H7 (cell line): ENCODE data around the gene CYBRD1. TPM values are rescaled to one million over a fixed set of nuclear protein-coding genes. Genes with fewer than 3 reads are reported as not detected.

Source experiments
- DNase-seq: peaks from one replicate; pipeline ENCODE4 v3.0.0; 2012
- H3K27me3 ChIP-seq: 2 replicates; pipeline ENCODE4 v1.6.0; 2011; ENCODE audit warnings: mild to moderate bottlenecking, low read length; ENCODE audit not compliant: control insufficient read depth, insufficient read depth
- H3K36me3 ChIP-seq: replicated peaks from 2 replicates; pipeline ENCODE4 v1.5.1; 2011; ENCODE audit warnings: low read length; ENCODE audit not compliant: control insufficient read depth, insufficient read depth
- H3K4me3 ChIP-seq: 2 replicates; pipeline ENCODE4 v1.5.1; 2011; ENCODE audit warnings: low read depth, mild to moderate bottlenecking, control low read depth, low read length, moderate library complexity; ENCODE audit not compliant: insufficient read depth
- total RNA-seq: library from RNA; depleted of rRNA; stranded (reverse); fragments of >200 nt; shearing (Covaris generic); gene quantifications from 2 replicates; pipeline ENCODE4 v1.2.3, GENCODE V29; 2014; rRNA removed

The CYBRD1 gene
- total RNA-seq, 1 experiment from 2014 or later: 2.4 TPM

- DNase-seq: no peak
- H3K4me3 ChIP-seq: no peak overlapping the region
- H3K36me3 ChIP-seq: no peaks in the 10 kb centered on the region
- H3K27me3 ChIP-seq: no peaks in the 10 kb centered on the region
Measured at GRCh38 chr2:171587567-171587966, 65.3 kb downstream of the CYBRD1 start.

GRCh38 chr2:171590116-171590515, 67.8 kb downstream of the CYBRD1 start:
- H3K4me3 ChIP-seq: no peak overlapping the region
- no peaks in the 10 kb centered on the region for H3K36me3 ChIP-seq
- no peaks in the 10 kb centered on the region for H3K27me3 ChIP-seq
- DNase-seq: no peak

DNA sequence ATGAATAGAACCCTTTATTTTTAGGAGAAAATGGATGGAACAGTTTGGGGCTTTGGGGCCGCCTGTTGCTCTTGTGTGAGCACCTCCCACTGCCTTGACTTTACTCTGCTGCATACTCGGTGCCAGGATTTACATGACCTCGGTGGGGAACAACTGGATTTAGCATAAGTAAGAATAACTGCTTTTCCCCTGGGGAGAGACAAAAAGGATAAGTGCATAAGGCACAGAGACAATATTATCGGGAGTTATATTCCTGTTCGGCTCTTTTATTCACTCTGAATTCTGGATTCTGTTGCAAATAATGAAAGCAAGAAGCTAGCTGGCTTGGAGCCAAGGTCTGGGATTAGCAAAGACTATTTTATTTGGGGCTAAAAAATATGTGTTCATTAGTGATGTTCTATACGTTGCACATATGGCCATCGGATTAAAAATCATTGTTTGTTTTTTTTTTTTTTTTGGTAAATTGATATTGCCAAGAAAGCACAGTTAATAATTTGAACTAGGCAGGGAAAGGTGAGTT, 69.8 kb downstream of the CYBRD1 start:
- Histone ChIP-seq H3K27me3 (no peaks in the 10 kb centered on the region), H3K36me3 (no peaks in the 10 kb centered on the region), H3K4me3 (no peak overlapping the region)
- DNase-seq: no peak

DNA sequence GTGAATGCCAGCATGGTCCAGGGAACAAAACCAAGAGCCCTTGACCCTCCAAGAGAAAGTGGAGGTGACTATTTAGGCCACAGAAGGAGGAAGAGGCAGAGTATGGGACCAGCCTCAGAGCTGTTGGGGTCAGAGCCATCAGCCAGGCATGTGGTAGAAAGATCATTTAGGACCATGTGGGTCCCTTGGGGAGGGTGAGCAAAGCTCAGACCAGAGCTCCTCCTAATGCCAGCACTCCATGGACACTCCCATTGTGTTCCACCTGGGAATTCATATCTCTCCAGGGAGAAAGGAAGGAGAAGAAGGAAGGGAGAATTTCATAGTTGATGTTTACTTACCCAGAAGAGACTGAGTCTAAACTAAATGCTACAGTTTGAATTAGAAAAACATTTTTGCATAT, 73.2 kb downstream of the CYBRD1 start:
- Histone ChIP-seq H3K27me3 (no peaks in the 10 kb centered on the region), H3K36me3 (no peaks in the 10 kb centered on the region), H3K4me3 (no peak overlapping the region)
- DNase-seq: no peak

- no peak for DNase-seq
- Histone ChIP-seq H3K36me3 (no peaks in the 10 kb centered on the region), H3K27me3 (no peaks in the 10 kb centered on the region)
Measured at GRCh38 chr2:171595896-171596295, 73.6 kb downstream of the CYBRD1 start.

DNA sequence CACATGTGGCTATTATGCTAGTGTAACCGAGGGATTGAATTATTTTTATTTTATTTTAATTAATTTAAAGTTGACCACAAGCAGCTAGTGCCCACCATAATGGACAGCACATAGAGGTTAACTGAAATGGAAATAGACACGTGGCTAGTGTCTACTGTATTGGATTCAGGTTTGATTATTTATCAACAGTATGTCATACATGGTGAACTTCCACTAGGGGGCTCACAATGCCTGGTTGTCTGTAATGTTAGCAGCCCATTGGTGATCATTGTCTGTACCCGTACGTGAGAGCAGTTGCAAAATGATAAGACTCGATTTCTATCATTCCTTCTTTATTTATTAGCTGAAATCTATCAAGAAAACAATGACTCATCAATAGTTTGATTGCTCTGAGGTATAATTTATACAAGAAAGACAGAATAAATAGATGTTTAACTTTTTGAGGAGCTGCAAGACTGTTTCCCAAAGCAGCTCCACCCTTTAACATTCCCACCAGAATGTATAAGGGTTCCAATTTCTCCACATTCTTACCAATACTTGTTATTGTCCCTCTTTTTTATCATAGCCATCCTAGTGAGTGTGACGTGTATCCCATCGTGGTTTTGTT, 76.5 kb downstream of the CYBRD1 start:
- H3K4me3 ChIP-seq: no peak overlapping the region
- H3K36me3 ChIP-seq: no peaks in the 10 kb centered on the region
- DNase-seq: peak; percentile 71
- H3K27me3 ChIP-seq: no peaks in the 10 kb centered on the region

More at GRCh38 chr2:171595896-171596295, 73.6 kb downstream of the CYBRD1 start:
- no peak overlapping the region for H3K4me3 ChIP-seq

GRCh38 chr2:171600126-171600525, 77.9 kb downstream of the CYBRD1 start:
- no peak for DNase-seq
- Histone ChIP-seq H3K36me3 (no peaks in the 10 kb centered on the region), H3K4me3 (no peak overlapping the region), H3K27me3 (no peaks in the 10 kb centered on the region)

DNA sequence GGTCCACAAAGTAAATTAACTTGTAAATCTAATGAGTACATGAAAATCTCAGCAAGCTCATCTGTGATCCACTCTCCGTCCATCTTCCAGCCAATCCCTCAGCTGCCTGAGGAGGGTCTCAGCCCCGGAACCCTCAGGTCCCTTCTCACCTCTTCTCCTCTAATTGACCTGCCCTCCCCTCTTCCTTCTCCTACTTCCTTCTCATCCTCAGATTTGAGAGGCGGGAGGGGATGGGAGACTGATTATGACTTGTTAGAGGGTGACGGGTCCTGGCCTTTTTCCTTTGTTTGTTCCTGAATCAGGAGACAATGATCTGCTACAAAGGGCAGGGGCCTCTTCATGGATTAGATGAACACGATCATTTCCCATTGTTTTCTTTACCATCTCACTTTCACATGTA, 80.1 kb downstream of the CYBRD1 start:
- H3K27me3 ChIP-seq: no peaks in the 10 kb centered on the region
- no peak for DNase-seq

More for the DNA sequence above, 80.1 kb downstream of the CYBRD1 start:
- no peaks in the 10 kb centered on the region for H3K36me3 ChIP-seq
- no peak overlapping the region for H3K4me3 ChIP-seq

Other genes starting within 250 kb of the CYBRD1 start
- gene METTL8, start 88.5 kb upstream of the CYBRD1 start, total RNA-seq: 28.9 and 43.2 TPM in 2 replicates
- 15.1 and 22.9 TPM in 2 replicates for gene DCAF17, start 88.2 kb upstream of the CYBRD1 start, total RNA-seq
- gene DYNC1I2, start 165.0 kb downstream of the CYBRD1 start, total RNA-seq: 80.2 and 89.3 TPM in 2 replicates